ENCODE data around the gene BABAM2.

- TF ChIP-seq CTCF (conservative IDR thresholded peaks at IDR 0.05; ENCODE audit: low read depth, low read length) (no peak), POLR2A (IDR thresholded peaks at IDR 0.05; ENCODE audit: low read depth, low read length) (no peak), MXI1 (IDR thresholded peaks at IDR 0.05; ENCODE audit: borderline replicate concordance, low read depth, low read length) (peak; percentile 60; the same call in 1 of the 2 replicates), RAD21 (IDR thresholded peaks at IDR 0.05; ENCODE audit: low read length) (peak; percentile 14; the same call in 1 of the 2 replicates), CEBPB (IDR thresholded peaks at IDR 0.05; ENCODE audit: low read depth, low read length) (no peak; the same call in 1 of the 2 replicates), SMC3 (IDR thresholded peaks at IDR 0.05; ENCODE audit: low read depth, low read length) (peak; percentile 13; the same call in 1 of the 2 replicates), FOS (IDR thresholded peaks at IDR 0.05; ENCODE audit: low read depth, low read length) (no peak), CHD1 (IDR thresholded peaks at IDR 0.05; ENCODE audit: low read depth, low read length) (no peak), RCOR1 (IDR thresholded peaks at IDR 0.05; ENCODE audit: insufficient replicate concordance, low read length) (no peak)
Measured at GRCh38 chr2:28338046-28338817, 447.7 kb downstream of the BABAM2 start.
